Measurements from ENCODE around the gene GYS1. TPM values are rescaled to one million over a fixed set of nuclear protein-coding genes. Genes with fewer than 3 reads are reported as not detected.

Gene GYS1
- total RNA-seq, 1 donor from 2014 or later: 62.1 TPM

GRCh38 chr19:48991873-48992580 is 1.1 kb downstream of the GYS1 start:
- no peaks in the 10 kb centered on the region for H3K27me3 Mint-ChIP-seq
- H3K4me3 Mint-ChIP-seq: peak overlapping the region; percentile 99
- no peak for DNase-seq (ENCODE audit: extremely low spot score, unreplicated experiment)
- peaks cover 23% of the 10 kb centered on the region for H3K36me3 Mint-ChIP-seq
- TF ChIP-seq CTCF (conservative IDR thresholded peaks at IDR 0.05): no peak
- H3K4me1 Mint-ChIP-seq (ENCODE audit: unreplicated experiment): peaks cover 26% of the 10 kb centered on the region
- H3K9me3 Mint-ChIP-seq: no peaks in the 10 kb centered on the region
- peak overlapping the region; percentile 100 for H3K27ac Mint-ChIP-seq

- Mint-ChIP-seq H3K4me1 (ENCODE audit: unreplicated experiment) (peaks cover 26% of the 10 kb centered on the region), H3K27me3 (no peaks in the 10 kb centered on the region), H3K36me3 (peaks cover 23% of the 10 kb centered on the region), H3K27ac (peak overlapping the region; percentile 77), H3K9me3 (no peaks in the 10 kb centered on the region), H3K4me3 (no peak overlapping the region)
- no peak for TF ChIP-seq CTCF (conservative IDR thresholded peaks at IDR 0.05)
- DNase-seq (ENCODE audit: extremely low spot score, unreplicated experiment): no peak
These were observed 2.0 kb downstream of the GYS1 start for GRCh38 chr19:48991011-48991609.

GRCh38 chr19:48990400-48990799 is 2.7 kb downstream of the GYS1 start:
- TF ChIP-seq CTCF (conservative IDR thresholded peaks at IDR 0.05): no peak
- Mint-ChIP-seq H3K4me3 (peak overlapping the region; percentile 21), H3K9me3 (no peaks in the 10 kb centered on the region), H3K36me3 (peaks cover 23% of the 10 kb centered on the region), H3K27me3 (no peaks in the 10 kb centered on the region), H3K27ac (peak overlapping the region; percentile 77), H3K4me1 (ENCODE audit: unreplicated experiment) (peaks cover 26% of the 10 kb centered on the region)
- no peak for DNase-seq (ENCODE audit: extremely low spot score, unreplicated experiment)

GRCh38 chr19:48989701-48990291 is 3.3 kb downstream of the GYS1 start:
- peaks cover 23% of the 10 kb centered on the region for H3K36me3 Mint-ChIP-seq
- H3K4me1 Mint-ChIP-seq (ENCODE audit: unreplicated experiment): peaks cover 20% of the 10 kb centered on the region
- no peaks in the 10 kb centered on the region for H3K9me3 Mint-ChIP-seq
- TF ChIP-seq CTCF (conservative IDR thresholded peaks at IDR 0.05): no peak
- peak overlapping the region; percentile 77 for H3K27ac Mint-ChIP-seq
- H3K27me3 Mint-ChIP-seq: no peaks in the 10 kb centered on the region
- DNase-seq (ENCODE audit: extremely low spot score, unreplicated experiment): no peak
- peak overlapping the region; percentile 47 for H3K4me3 Mint-ChIP-seq

GRCh38 chr19:48988860-48989259 is 4.2 kb downstream of the GYS1 start:
- no peak for DNase-seq (ENCODE audit: extremely low spot score, unreplicated experiment)
- peaks cover 14% of the 10 kb centered on the region for H3K4me1 Mint-ChIP-seq (ENCODE audit: unreplicated experiment)
- no peaks in the 10 kb centered on the region for H3K9me3 Mint-ChIP-seq
- H3K36me3 Mint-ChIP-seq: peaks cover 19% of the 10 kb centered on the region
- H3K27ac Mint-ChIP-seq: peak overlapping the region; percentile 49
- H3K4me3 Mint-ChIP-seq: no peak overlapping the region
- no peaks in the 10 kb centered on the region for H3K27me3 Mint-ChIP-seq
- TF ChIP-seq CTCF (conservative IDR thresholded peaks at IDR 0.05): no peak

Data from type B pancreatic cell (in vitro differentiated cells).